ENCODE data around the gene HPS4. TPM values are rescaled to one million over a fixed set of nuclear protein-coding genes. Genes with fewer than 3 reads are reported as not detected.

The HPS4 gene
- total RNA-seq, 1 experiment from 2014 or later = 43.8 TPM

DNA sequence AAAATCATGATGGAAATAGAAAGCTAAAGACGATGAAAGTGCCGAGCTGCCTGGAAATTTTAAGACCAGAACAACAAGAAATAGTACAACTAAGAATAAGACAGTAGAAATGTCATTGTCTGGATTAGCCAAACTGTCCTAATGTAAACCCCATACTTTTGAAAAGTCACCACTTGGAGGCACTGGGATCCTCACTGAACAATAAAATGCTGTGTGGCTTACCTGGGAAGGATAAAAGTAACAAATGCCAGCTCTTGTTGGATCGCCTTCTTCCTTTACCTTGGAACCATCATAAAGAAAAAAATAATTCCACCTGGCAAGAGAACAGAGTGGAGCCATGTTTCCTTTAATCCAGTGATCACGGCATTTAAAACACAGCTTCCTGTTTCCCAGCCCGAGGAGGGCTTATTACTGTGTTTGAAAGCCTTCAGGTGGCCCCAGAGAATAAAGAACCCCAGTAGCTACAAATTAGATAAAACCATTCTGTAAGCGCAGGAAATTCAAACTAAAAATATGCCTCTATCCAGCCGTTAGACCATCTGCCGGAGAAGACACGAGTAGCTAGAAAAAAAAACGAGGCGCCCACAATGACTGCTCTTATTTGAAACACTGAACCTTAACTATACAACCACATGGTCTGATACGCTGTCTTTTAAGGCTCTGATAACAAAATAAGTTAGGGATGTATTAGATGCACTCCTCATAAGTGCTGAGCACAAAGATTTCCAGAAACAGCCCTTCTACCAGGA is 4.4 kb downstream of the HPS4 start:
- in situ Hi-C loops (cut with HindIII; ENCODE audit: low pct_unique_long_range_greater_than_20kb, low sequenced_read_pairs) = no loop called here

DNA sequence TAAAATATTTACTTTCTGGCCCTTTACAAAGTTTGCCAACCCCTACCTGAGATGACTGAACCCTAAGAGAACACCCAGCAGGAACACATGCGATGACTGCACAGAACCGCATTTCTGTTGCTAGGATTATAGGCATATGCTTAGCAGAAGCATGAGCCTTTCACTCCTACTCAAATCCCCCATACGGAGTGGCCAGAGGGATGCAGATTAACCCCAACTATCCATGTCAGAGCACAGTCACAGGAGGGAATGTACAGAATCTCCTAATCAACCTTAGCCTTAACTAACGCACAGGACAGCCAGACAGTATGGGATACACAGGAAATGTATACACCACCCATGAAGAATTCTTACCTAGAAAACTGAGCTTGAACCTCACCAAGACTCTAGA is 6.2 kb downstream of the HPS4 start:
- in situ Hi-C loops (cut with HindIII; ENCODE audit: low pct_unique_long_range_greater_than_20kb, low sequenced_read_pairs) = no loop called here
- no peak for DNase-seq (ENCODE audit: low read depth)

More for the DNA sequence above, 4.4 kb downstream of the HPS4 start:
- no peak for DNase-seq (ENCODE audit: low read depth)

DNA sequence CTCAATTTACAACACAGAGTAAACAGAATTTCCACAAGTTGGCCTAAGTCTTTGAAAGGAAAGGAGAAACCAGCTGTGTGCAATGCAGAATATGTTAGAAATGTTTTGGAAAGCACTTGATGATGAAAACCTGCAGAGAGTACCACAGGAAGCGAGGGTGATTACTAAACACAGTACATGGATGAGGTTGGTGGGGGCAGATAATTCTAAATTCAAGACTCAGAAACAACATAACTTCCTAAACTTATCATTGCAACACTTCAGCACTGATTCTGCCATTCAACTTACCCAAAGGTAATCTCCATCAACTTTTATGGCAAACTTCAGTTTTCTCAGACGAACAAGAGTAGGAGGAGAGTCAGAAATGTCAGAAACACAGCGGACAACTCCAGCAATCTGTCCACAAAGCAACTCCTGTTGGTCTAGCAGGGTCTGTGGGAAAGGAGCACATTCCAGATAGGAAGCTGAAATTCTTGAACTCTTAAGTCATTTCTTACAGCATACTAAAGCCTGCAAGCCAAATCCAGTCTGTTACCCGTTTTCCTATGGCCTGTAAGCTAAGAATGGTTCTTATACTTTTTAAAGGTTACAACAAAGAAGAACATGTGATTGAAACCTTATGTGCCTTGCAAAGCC is 6.8 kb downstream of the HPS4 start:
- DNase-seq (ENCODE audit: low read depth) = no peak
- in situ Hi-C loops (cut with HindIII; ENCODE audit: low pct_unique_long_range_greater_than_20kb, low sequenced_read_pairs) = no loop called here

DNA sequence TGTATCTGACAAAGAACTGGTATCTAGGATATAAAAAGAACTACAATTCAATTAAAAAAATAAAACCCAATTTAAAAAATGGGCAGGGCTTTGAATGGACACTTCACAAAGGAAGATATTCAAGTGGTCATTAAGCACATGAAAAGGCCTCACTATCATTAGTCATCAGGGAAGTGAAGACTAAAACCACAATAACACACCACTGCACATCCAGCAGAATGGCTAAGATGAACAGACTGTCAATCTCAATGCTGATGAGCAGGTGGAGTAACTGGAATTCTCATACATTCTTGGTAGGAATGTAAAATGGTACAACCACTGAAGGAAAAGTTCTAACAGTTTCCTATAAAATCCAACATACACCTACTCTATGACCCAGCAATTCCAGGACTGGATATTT is 8.9 kb downstream of the HPS4 start:
- peak; percentile 52 for DNase-seq (ENCODE audit: low read depth)
- in situ Hi-C loops (cut with HindIII; ENCODE audit: low pct_unique_long_range_greater_than_20kb, low sequenced_read_pairs) = no loop called here

DNA sequence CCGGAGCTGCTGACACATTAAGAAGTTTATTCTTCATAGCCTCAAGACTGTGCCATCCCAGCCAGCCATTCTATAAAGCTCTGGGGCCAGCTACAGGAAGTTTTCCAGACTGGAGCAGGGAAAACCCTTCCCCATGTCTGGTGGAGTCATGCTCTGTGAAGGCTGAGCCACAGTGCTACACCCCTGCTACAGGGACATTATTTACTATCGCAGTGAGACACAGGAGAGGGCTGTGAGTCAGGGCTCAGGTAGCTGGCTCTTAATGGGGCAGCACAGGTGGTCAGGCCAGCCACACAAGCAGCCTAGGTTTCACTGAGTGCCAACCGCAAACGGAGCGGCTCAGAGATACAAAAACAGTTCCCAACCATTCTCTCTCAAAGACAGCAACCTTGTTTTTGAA is 12.1 kb downstream of the HPS4 start:
- in situ Hi-C loops (cut with HindIII; ENCODE audit: low pct_unique_long_range_greater_than_20kb, low sequenced_read_pairs) = no loop called here
- DNase-seq (ENCODE audit: low read depth) = peak; percentile 95

DNA sequence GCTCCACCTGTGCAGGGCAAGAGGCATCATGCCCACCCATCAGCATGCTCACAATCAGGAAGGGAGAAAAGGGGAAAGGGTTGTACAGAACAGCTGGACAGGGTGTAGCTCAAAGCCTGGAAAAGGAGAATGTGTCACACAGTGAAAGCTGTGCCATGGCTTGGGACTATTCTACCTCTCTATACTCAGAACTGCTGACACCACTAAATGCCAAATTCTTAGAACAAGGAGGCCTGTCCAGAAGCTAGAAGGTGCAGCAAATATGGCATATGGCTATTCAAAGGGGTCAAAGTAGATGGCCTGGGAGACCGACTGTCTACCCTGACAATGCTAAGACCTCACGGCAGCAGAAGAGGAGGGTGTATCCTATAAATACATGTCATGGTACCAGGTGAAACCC is 12.8 kb downstream of the HPS4 start:
- in situ Hi-C loops (cut with HindIII; ENCODE audit: low pct_unique_long_range_greater_than_20kb, low sequenced_read_pairs) = no loop called here

DNA sequence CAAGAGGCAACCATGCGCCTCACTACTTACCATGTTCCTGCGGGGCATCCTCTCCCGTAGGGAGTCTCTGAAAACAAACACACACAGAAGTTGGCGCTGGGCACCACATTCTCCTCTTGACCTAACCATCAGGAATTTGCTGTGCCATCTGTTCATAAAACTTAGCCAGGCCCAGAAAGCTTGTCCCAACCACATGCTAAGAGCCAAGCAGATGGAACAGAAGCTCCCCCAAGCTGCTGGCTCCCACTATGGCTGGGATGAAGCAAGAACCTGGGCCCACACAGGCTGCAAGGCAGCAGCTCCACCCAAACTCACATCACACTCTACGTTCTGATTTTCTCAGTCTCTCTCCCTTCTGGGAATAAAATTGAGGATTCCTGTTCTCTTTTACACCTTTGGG is 17.4 kb downstream of the HPS4 start:
- DNase-seq (ENCODE audit: low read depth) = no peak
- in situ Hi-C loops (cut with HindIII; ENCODE audit: low pct_unique_long_range_greater_than_20kb, low sequenced_read_pairs) = no loop called here

More for the DNA sequence above, 12.8 kb downstream of the HPS4 start:
- no peak for DNase-seq (ENCODE audit: low read depth)

DNA sequence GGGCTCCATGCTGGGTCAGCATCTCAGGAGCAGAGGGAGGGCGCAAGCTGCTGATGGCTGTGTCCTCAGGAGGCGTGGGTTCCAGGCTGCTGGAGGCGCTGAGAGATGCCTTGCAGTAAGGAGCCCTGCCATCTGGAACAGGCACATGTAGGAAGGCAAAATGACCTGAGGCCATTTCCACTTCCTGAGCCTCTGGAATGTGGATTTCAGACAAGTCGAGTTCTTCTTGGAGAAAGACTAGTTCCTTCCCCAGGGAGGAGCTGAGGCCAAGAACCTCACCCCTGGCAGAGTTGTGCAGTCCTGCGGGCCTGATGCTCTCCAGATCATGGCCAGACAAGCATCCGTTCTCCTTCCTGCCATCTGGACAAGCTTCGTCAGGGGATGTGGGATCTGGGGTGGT is 19.3 kb downstream of the HPS4 start:
- in situ Hi-C loops (cut with HindIII; ENCODE audit: low pct_unique_long_range_greater_than_20kb, low sequenced_read_pairs) = no loop called here
- DNase-seq (ENCODE audit: low read depth) = no peak

DNA sequence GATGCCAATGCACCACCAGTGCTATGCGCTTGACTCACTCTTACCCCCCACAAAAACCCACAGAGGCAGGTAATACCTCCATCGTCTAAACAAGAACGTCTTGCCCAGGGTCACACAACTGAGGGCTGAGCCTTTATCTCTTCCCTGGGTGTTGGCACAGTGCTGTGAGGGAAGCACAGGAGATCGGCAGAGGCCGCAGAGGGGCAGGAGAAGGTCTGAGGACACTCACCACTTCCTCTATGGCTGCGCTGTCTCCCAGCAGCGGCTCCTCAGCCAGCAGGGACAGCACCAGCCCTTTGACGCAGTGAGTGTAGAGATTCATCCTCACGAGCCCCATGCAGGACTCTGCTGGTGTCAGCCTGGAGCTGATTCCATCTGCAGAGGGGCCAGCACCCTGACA is 19.9 kb downstream of the HPS4 start:
- no peak for DNase-seq (ENCODE audit: low read depth)
- in situ Hi-C loops (cut with HindIII; ENCODE audit: low pct_unique_long_range_greater_than_20kb, low sequenced_read_pairs) = no loop called here

DNA sequence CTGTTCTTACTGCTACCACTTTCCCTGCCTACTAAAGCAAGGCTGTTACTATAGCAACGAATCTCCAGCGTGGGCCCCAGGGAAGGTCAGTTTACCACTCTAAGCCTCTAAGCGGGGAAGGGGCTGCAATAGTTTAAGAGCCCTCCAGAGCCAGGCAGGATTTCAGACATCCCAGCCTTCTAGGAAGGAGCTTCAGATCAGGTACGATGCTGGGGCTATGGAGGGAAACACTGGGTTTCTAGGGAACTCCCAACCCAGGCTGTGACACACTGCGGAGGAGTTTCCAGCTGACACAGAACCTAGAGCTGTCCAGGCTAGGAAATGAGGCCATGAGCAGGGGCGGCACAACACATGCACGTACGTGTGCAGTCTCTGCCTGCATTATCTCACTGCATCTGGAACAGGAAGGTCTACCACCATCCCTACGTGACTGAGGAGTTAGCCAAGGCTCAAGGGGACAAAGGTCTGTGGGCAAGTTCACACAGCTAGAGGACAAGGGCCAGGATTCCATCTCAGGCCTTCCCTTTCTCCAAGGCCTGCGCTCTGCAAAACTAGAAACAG is 20.4 kb downstream of the HPS4 start:
- in situ Hi-C loops (cut with HindIII; ENCODE audit: low pct_unique_long_range_greater_than_20kb, low sequenced_read_pairs) = no loop called here
- DNase-seq (ENCODE audit: low read depth) = no peak

DNA sequence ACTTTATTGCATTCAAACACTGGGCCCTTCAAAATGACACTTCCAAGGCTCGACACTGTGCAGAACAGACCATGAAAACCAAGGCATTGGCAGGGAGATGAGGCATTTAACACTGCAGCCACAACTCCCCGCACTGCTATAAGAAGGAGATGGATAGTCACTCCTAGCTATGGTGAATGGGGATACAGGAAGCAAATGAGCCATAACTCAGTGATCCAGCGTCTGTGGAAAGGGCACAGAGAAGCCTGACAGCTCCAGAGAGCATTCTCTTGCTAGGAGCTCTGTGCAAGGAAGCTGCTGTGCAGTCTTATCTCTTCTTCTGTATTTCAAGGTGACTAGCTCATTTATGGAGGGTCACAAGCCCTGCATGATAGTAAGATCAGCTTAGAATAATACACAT is 20.9 kb downstream of the HPS4 start:
- DNase-seq (ENCODE audit: low read depth) = no peak
- in situ Hi-C loops (cut with HindIII; ENCODE audit: low pct_unique_long_range_greater_than_20kb, low sequenced_read_pairs) = no loop called here

DNA sequence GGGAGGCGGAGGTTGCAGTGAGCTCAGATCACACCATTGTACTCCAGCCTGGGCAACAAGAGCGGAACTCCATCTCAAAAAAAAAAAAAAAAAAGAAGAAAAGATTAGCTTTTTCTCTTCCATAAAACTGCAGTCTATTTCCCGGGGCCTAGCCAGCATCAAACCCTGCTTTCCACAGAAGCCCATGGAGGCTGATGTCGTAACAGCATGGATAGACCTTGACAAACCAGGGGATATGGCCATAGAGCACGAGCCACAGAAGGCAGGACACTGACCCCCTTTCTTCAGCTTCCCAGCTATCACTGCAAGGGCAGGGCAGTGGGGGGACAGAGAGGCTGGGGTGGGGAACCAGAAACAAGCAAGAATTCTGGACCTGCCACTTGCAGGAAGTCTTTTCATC is 21.5 kb downstream of the HPS4 start:
- no peak for DNase-seq (ENCODE audit: low read depth)
- in situ Hi-C loops (cut with HindIII; ENCODE audit: low pct_unique_long_range_greater_than_20kb, low sequenced_read_pairs) = no loop called here

DNA sequence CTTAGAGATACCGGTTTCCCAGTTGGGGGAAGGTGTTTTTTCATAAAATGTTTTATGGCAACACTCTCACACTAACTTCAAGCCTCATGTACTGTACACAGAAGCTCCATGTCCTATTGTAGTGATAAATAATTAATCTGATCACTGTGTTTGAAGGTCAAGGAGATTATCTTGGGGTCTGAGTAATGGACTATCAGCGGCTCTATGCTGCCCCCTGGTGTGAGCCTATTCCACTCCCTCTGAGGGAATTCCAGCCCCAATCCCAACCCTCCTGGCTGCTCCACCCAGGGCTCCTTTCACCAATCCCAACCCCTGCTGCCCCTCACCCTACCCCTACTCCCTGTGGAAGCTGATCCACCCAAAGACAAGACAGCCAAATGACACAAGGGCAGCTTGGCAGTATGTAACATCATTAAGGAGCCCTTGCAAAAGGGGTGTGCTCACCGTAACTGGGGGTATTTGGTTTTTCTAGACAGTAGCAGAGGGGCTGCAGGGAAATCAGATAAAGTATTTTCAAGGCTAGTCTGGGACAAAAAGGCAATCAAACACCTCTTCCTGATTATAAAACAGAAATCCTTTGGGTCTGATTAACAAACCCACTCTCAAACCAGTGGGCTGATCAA is 22.3 kb downstream of the HPS4 start:
- in situ Hi-C loops (cut with HindIII; ENCODE audit: low pct_unique_long_range_greater_than_20kb, low sequenced_read_pairs) = no loop called here

DNA sequence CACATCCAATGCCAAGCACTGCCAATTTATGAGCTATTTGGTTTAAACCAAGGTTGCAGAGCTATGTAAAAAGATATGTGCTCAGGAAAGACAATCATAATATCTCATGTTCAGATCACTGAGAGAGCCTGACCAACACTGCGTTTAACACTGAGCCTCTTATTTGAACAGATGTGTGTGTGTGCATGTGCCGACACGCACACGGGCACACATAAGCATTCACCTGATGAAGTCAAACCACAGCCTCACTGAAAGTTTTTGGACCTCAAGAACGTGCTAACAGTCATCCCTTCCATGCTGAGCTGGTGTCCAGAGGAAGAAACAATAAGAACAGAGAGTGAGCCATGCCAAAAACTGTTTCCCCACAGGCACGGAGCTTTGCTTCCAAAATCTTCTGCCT is 23.4 kb downstream of the HPS4 start:
- in situ Hi-C loops (cut with HindIII; ENCODE audit: low pct_unique_long_range_greater_than_20kb, low sequenced_read_pairs) = no loop called here
- DNase-seq (ENCODE audit: low read depth) = no peak

More for the DNA sequence above, 22.3 kb downstream of the HPS4 start:
- peak; percentile 50 for DNase-seq (ENCODE audit: low read depth)

DNA sequence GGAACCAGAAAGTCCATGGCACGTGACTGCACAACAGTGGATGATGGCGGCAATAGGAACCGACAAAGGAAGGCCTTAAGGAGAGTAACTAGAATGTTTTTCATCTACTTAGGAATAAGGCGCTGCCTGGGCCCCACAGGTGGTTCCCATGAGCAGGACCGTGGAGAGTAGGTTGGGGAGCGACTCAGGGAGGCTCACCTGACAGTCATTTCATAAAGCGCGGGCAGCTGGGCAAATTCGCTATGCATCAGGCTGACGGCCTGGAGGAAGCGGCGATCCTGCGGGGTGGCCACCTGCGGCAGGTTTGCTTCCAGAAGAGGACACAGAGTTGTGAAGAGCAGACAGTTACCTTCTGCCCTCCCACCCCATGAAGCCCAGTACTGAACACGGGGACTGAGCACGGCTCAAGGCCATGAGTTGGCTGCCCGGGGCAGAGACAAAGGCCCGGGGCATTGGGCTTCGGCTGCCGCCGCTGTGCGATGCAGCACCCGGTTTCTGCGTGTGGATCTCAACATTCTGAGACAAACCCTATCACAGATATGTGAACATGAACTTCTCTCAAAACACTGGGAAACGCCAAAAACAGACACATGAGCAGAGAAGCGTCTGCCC is 25.8 kb downstream of the HPS4 start:
- DNase-seq (ENCODE audit: low read depth) = no peak
- in situ Hi-C loops (cut with HindIII; ENCODE audit: low pct_unique_long_range_greater_than_20kb, low sequenced_read_pairs) = no loop called here

DNA sequence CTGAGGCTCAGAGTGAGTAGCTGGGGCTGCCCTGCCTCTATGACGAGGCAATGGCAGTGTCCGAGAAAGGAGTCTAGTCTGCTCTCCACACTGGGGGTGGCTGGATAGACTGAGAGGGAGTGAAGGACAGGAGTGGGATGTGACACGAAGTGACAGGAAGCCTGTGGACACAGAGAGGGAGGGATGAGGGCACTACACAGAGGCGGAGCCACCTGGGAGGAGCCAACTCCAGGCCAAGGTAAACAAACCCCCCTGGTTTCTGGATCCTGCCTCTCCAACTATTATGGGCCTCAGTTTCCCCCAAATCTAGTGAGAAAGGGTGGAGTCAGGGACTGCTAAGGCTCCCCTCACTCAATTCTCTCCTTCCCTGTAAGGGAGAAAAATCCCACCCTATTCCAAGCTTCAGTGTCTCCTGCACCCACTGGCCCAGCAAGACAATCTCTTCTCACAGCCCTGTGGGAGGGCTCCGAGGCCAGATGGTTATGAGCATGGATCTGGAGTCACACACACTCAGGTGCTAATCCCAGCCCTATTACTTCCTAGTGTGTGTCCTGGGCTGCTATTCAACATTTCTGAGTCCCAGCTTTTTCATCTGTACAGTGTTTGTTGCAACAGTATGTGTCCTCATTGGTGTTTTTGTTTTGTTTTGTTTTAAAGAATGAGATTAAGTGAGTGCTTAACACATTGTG is 29.6 kb downstream of the HPS4 start:
- no peak for DNase-seq (ENCODE audit: low read depth)
- in situ Hi-C loops (cut with HindIII; ENCODE audit: low pct_unique_long_range_greater_than_20kb, low sequenced_read_pairs) = no loop called here

DNA sequence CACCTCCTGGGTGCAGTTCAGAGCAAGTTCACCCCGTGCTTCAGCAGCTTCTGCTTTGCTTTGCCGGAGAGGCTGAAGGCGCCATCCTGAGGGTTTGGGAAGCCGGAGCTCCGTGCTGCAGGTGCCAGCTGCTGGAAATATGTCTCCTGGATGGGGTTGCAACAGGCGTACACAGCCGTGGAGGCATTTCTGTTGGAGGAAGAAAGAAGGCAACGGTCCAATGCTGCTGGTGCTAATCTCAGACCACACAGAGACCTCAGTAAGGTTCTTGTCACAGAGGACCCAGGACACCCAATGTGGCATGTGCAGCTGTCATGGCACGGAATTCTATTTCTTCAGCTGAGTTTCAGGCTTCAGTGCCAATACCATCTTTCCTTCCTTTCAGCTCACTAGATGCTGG is 30.4 kb downstream of the HPS4 start:
- DNase-seq (ENCODE audit: low read depth) = no peak
- in situ Hi-C loops (cut with HindIII; ENCODE audit: low pct_unique_long_range_greater_than_20kb, low sequenced_read_pairs) = no loop called here

DNA sequence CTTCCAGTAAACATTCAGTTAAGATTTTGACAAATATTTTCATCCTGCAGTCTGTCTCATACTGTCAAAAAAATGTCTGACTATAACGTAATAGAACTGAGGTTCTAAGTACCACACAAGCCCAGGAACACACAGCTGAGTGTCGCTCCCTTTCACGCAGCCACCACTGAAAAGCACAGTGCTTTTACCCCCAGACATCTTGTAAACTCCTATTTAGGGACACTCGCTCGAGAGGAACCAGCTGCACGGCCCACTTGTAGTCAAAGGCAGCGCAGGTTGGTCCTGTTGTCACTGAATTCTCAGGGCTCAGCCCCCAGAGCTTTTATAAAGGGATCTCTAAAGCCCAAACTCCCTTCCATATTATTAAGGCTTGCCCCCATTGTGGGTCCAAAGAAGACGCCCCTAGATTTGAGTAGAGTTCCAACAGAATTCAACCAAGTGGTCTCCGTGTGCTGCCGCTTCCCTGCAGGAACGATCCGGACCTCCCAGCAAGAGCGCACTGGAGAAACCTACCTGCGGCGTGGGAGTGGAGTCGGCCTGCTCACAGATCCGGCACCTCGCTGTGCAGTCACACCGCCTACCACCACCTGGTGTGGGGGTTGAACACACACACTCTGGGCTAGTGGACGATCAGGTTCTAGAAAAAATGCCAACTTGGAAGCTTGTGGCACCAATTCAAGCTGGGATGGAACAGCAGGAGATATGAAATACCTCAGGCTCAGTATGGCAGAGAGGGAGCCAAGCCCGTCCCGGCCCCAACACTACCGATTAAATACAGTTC is 31.2 kb downstream of the HPS4 start:
- no peak for DNase-seq (ENCODE audit: low read depth)
- in situ Hi-C loops (cut with HindIII; ENCODE audit: low pct_unique_long_range_greater_than_20kb, low sequenced_read_pairs) = no loop called here

All from Caki2 (cell line).